GM21515 (cell line): Measurements from ENCODE around the gene POU4F3.

Experiments used
- ATAC-seq: cut with Tn5 transposase; IDR thresholded peaks from one replicate; pipeline ENCODE4 v1.9.1; 2021; ENCODE audit not compliant: unreplicated experiment

Gene POU4F3

DNA sequence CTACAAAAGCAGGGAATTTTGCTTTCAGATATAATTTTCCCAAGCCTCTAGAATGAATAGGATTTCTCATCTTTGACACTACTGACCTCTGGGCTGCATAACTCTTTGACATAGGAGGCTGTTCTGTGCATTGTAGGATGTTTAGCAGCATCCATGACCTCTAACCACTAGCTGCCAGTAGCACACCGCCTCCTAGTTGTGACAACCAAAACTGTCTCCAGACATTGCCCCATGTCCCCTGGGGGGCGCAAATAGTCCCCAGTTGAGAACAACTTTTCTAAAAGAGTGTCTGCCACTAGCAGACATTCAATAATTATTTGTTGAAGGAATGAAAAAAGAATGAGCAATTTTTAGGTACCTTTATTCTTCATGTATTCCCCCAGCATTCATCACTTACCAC is 51.8 kb downstream of the POU4F3 start:
- ATAC-seq, result no peak
